Measurements from ENCODE around the gene GRAMD1B. TPM values are rescaled to one million over a fixed set of nuclear protein-coding genes. Genes with fewer than 3 reads are reported as not detected.

GRAMD1B gene
- total RNA-seq, 4 donors from 2014 or later = 0.08 to 0.64 (median 0.42) TPM

GRCh38 chr11:123407996-123408597, 22.0 kb upstream of the GRAMD1B start:
- TF ChIP-seq POLR2A (IDR thresholded peaks at IDR 0.05) (no peak), CTCF (IDR thresholded peaks at IDR 0.05) (no peak), EP300 (IDR thresholded peaks at IDR 0.05) (no peak), POLR2AphosphoS5 (IDR thresholded peaks at IDR 0.05) (no peak)
- H3K4me1 ChIP-seq = peaks cover 4% of the 10 kb centered on the region
- DNase-seq (ENCODE audit: low spot score in 2 of 2) = no peak
- H3K9me3 ChIP-seq = no peaks in the 10 kb centered on the region
- no peaks in the 10 kb centered on the region for H3K27me3 ChIP-seq
- WGBS = 62% methylated on average over 7 of the region's 7 CpGs
- H3K36me3 ChIP-seq = no peaks in the 10 kb centered on the region
- H3K27ac ChIP-seq = no peak overlapping the region
- H3K4me3 ChIP-seq = no peak overlapping the region

- H3K27ac ChIP-seq = no peak overlapping the region
- 75% methylated on average over 8 of the region's 8 CpGs for WGBS
- H3K4me1 ChIP-seq = peaks cover 4% of the 10 kb centered on the region
- no peak overlapping the region for H3K4me3 ChIP-seq
- no peaks in the 10 kb centered on the region for H3K9me3 ChIP-seq
- DNase-seq (ENCODE audit: low spot score in 2 of 2) = no peak
- H3K27me3 ChIP-seq = no peaks in the 10 kb centered on the region
- H3K36me3 ChIP-seq = no peaks in the 10 kb centered on the region
- TF ChIP-seq EP300 (IDR thresholded peaks at IDR 0.05) = no peak
- no peak for TF ChIP-seq POLR2A (IDR thresholded peaks at IDR 0.05)
- no peak for TF ChIP-seq POLR2AphosphoS5 (IDR thresholded peaks at IDR 0.05)
- no peak for TF ChIP-seq CTCF (IDR thresholded peaks at IDR 0.05)
Measured at GRCh38 chr11:123408619-123409455, 21.2 kb upstream of the GRAMD1B start.

GRCh38 chr11:123409456-123410217, 20.4 kb upstream of the GRAMD1B start:
- no peak for DNase-seq (ENCODE audit: low spot score in 2 of 2)
- Histone ChIP-seq H3K9me3 (no peaks in the 10 kb centered on the region), H3K4me3 (no peak overlapping the region), H3K27me3 (no peaks in the 10 kb centered on the region), H3K4me1 (peaks cover 4% of the 10 kb centered on the region), H3K36me3 (no peaks in the 10 kb centered on the region), H3K27ac (no peak overlapping the region)
- WGBS = 83% methylated on average over 10 of the region's 10 CpGs
- TF ChIP-seq CTCF (IDR thresholded peaks at IDR 0.05) (no peak), EP300 (IDR thresholded peaks at IDR 0.05) (no peak), POLR2AphosphoS5 (IDR thresholded peaks at IDR 0.05) (no peak), POLR2A (IDR thresholded peaks at IDR 0.05) (no peak)

GRCh38 chr11:123410218-123410549, 19.9 kb upstream of the GRAMD1B start:
- WGBS = 81% methylated on average over 3 of the region's 3 CpGs

More at GRCh38 chr11:123410218-123410549, 19.9 kb upstream of the GRAMD1B start:
- H3K27ac ChIP-seq = no peak overlapping the region
- no peak for DNase-seq (ENCODE audit: low spot score in 2 of 2)
- H3K9me3 ChIP-seq = no peaks in the 10 kb centered on the region
- H3K27me3 ChIP-seq = no peaks in the 10 kb centered on the region
- no peaks in the 10 kb centered on the region for H3K36me3 ChIP-seq
- no peak overlapping the region for H3K4me3 ChIP-seq
- peaks cover 4% of the 10 kb centered on the region for H3K4me1 ChIP-seq
- TF ChIP-seq POLR2AphosphoS5 (IDR thresholded peaks at IDR 0.05) (no peak), POLR2A (IDR thresholded peaks at IDR 0.05) (no peak), EP300 (IDR thresholded peaks at IDR 0.05) (no peak), CTCF (IDR thresholded peaks at IDR 0.05) (no peak)

All from suprapubic skin (tissue), 4 donors.